T-helper 1 cell treated with Interleukin-12 subunit alpha and Interleukin-12 subunit beta and Interleukin-4 antibody, amounts not matched to agents 30 ng/mL and 1 ng/mL, for 36 hours (primary cell): ENCODE results near the gene PLVAP. TPM values are rescaled to one million over a fixed set of nuclear protein-coding genes. Genes with fewer than 3 reads are reported as not detected.

Experiments used
- intact Hi-C: fragments of 100-400 bp; cut with micrococcal nuclease; formaldehyde crosslinking; loops from one replicate; pipeline ENCODE4 v1.15.1; 2024
- total RNA-seq: library from RNA; stranded (reverse); gene quantifications from 2 replicates; pipeline ENCODE4 v1.2.3, GENCODE V29; 2022

The PLVAP gene
- total RNA-seq, 1 donor from 2014 or later = 0.12 TPM

GRCh38 chr19:17336872-17337674 is 40.1 kb downstream of the PLVAP start, which contains the start of gene GTPBP3:
Gene GTPBP3 (plus strand): TSS chr19:17337553. CDS start chr19:17337612, 59 bp downstream.
- intact Hi-C loops = loop anchor here (1.0 to 10.0 kb wide), 16 partner anchors 9 to 678 kb away; partner anchors contain the start of genes BABAM1, DDA1, HAUS8 and MYO9B

DNA sequence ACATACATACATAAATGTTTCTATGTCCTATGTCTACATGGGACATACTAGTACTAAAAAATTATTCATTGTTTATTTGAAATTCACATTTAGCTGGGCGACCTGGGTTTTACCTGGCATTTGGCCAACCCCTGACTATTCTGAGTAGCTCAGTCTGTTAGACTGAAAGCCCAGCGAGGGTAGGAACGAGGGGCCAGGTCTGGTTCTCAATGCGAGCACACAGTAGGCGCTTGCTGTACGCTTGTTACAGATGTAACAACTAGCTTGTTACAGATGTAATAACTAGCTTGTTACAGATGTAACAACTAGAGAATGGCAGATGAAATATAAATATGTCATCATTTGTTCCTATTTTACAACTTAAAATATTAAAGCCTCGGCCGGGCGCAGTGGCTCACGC is 41.6 kb downstream of the PLVAP start:
- intact Hi-C loops = loop anchor here (10.0 kb wide), 1 partner anchor 519 kb away; the partner anchor contains the start of gene RPL18A

DNA sequence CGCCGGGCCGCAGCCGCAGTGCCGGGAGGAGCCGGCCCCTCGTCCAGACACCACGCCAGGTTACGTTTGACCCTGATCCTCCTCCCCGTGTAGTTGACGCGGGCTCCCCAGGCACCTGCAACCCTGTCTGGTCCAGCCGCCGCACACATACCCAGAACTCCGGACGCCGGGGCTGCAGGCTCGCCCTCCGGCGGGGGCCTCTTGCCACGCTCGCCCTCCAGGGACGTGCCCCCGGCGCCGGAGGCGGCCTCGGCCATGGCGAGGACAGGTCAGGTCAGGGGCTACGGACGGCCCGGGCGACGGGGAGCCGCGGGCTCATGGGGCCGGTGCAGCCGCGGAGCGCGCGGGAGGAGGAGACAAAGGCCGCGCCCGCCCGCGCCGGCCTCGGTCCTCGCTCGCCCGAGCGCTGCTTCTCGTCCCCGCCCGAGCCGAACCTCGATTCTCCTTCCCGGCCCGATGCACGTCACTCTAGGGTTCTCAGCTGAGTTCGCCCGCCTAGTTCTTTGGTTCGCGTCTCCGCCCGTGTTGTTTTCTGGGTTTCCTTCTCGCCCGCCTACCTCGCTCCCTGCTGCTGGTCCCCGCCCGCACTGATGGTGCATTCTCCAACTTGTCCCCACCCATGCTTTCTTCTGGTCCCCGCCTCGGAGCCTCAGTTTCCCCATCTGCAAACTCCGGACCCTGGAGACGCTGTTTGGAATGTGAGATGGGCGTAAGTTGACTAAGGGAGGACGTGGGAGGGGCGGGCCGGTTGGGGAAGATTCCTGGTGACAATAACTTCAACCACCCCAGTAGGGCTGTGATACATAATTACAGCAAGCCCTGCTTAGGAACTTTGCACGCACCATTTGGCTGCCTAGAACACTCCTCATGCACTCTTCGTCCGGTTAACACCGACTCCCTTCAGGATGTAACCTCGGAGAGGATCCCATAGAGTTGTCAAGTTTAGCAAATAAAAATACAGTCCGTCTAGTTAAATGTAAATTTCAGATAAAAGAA is 42.4 kb downstream of the PLVAP start, which contains the start of gene ANO8:
ANO8 (minus strand) TSS at position 442 of the 996 bp plus-strand sequence; CDS start at position 257, 185 bp downstream.
- intact Hi-C loops = loop anchor here (10.0 kb wide), 1 partner anchor 520 kb away; the partner anchor contains the start of gene RPL18A

- intact Hi-C loops = loop anchor here (10.0 kb wide), 1 partner anchor 521 kb away; the partner anchor contains the start of gene RPL18A
These were observed 43.3 kb downstream of the PLVAP start for GRCh38 chr19:17333611-17334413.

- intact Hi-C loops = loop anchor here (10.0 kb wide), 1 partner anchor 522 kb away; the partner anchor contains the start of gene RPL18A
These were observed 44.2 kb downstream of the PLVAP start for GRCh38 chr19:17332677-17333581.

GRCh38 chr19:17332360-17332676 is 44.8 kb downstream of the PLVAP start:
- intact Hi-C loops = loop anchor here (10.0 kb wide), 1 partner anchor 522 kb away; the partner anchor contains the start of gene RPL18A

DNA sequence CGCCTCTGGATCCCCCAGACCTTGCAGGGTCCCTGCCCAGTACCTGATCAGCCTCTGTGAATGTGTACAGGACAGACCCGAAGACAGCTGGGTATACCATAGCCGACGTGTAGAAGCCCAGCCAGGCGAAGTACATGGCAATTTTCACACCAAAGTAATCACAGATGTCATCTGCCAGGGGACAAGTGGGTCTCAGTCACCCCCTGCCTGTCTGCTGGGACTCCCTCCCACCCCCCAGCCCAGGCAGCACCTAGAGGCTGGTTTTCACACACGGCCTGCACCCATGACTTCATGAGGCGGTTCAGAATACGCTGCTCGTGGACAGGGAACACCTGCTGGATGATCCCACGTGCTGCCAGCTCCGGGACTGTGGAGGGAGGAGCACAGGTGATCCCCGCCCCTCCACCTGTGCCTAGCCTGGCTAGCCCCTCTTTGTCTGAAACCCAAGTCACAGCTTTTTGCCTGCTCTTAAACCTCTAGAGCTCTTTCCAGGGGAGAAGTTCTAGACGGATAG is 46.0 kb downstream of the PLVAP start:
- intact Hi-C loops = loop anchor here (10.0 kb wide), 1 partner anchor 524 kb away; the partner anchor contains the start of gene RPL18A

- intact Hi-C loops = loop anchor here (10.0 kb wide), 1 partner anchor 524 kb away; the partner anchor contains the start of gene RPL18A
These were observed 46.7 kb downstream of the PLVAP start for GRCh38 chr19:17330262-17331044.

DNA sequence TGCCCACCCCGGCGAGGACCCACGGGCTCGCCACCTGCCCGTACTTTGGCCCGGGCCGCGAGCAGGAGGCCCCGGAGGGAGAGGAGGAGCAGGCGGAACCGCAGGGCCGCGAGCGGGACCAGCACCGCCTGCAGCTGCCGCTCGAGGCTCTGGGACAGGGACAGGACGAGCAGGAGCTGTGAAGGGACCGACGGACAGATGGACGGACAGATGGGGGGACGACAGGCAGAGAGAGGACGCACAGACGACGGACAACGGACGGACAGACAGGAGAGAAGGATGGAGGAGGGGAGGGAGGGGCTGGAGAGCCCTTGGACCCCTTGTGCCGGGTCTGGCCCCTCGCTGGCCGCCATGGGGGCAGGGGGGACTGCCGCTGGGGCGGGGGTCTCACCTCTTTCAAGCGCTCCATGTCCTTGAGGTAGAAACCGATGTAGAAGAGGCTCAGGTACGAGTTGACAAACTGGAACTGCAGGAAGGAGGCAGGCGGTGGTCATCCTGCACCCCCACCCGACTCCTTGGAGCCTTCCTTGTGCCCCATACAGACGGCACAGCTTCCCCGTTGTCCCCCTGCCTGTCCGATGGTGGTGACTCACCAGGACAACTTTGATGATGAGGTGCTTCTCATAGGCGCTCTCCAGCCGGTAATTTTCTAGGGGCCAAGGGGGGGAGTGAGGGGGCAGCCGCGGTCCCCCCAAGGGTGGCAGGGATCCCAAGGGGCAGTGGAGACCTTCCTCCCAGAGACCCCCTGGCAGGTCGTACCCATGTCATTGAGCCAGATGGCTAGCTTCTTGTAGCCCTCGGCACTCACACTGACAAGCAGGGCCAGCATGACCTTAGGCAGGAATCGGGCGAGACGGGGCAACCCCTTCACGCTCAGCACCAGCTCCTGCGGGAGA is 47.5 kb downstream of the PLVAP start:
- intact Hi-C loops = loop anchor here (10.0 kb wide), 1 partner anchor 525 kb away; the partner anchor contains the start of gene RPL18A

DNA sequence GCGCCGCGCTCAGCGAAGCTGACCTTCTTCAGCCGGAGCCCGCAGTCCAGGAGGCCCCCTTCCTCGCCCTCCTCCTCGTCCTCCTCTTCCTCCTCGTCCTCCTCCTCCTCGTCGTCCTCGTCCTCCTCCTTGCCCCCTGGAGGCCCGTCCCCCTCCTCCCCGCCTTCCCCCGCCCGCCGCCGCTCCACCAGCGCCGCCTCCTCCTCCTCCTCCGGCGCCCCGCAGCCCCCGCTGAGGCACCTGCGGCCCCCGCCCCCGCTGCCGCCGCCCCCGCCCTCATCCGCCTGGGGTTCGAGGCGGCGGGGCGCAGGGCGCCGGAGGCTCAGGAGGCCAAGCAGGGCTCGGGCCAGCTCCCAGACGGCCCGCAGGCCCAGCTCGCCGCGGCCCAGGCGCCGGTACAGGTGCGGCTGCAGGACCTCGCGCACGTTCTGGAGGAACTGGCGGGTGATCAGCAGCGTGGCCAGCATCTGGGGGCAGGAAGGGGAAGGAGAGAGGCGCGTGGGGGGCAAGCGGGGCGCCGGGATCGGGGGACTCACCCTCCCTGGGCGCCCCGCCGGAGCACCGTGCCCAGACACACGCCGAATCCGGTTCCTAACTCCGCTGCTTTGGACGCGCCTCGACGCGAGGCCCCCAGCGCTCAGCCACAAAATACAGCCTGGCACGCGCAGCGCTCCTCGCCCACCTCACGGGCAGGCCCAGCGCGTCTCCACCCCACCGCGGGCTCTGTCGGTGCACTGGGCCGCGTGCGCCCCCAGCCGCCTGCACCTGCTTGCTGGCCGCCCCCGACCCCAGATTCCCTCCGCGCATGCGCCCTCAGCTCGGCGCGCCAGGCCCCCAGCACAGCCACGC is 48.4 kb downstream of the PLVAP start:
- intact Hi-C loops = loop anchor here (1.0 kb wide), 2 partner anchors 9 to 19 kb away; partner anchors contain the start of genes DDA1 and GTPBP3

DNA sequence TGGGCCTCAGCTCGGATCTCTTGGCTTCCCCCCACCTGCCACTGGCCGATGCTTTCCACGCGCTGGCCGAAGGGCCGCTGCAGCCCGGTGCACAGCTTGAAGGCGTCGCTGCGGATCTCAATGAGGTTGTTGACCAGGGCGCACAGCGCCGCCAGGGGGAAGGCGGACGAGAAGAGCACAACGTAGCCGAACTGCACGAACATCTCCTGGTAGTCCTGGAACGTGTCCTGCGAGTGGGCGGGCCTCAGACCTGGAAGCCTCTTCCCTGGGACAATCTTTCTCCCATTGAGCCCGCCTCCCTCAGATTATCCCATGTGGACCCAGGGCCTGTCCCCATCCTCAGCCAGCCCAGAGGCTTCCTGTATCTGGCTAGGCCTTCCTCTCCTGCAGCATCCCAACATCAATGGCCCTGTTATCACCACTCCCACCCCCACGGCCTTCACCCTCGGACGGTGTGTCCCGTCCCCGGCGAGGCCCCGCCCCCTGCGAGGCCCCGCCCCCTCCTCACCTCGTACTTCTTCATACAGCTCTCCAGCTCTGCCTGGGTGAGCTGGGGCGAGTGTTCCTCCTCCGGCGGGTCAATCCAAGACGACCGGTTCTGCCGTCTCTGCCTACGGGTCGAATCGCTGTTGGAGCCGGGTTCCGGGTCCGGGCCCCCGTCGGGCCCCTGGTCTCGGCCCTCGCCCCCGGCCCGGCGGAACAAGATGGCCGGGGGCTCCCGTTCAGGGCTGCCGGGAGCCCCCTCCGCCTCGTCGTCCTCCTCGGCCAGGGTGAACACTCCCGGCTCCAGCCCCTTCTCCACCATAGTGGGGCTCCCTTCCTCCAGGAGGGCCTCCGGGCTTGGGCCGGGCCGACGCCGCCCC is 49.3 kb downstream of the PLVAP start:
- intact Hi-C loops = loop anchor here (1.0 kb wide), 2 partner anchors 9 to 19 kb away; partner anchors contain the start of genes DDA1 and GTPBP3

DNA sequence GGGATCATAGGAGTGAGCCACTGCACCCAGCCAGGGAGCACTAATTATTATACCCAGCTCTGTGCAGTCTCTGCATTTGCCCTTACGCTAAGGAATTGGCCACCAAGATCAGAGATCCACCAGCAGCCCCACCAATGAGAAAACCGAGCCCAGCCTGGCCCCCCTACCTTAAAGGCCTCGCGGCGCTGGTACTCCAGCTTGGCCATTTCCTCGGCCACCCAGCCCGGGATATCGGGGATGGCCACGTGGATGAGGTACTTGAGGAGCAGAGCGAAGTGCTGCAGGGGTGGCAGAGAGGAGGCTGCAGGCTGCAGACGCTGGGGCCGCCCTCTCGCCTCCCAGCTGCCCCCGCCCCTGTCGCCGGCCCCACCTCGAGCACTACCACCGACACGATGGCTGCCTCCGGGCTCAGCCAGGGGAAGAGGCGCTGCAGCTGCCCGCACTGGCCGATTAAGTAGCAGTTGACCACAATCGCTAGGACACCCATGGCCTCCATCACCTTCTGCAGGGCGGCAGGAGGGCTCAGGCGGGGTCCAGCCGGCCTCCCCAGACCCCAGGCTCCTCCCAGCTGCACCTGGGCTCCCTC is 50.0 kb downstream of the PLVAP start:
- intact Hi-C loops = no loop called here

- intact Hi-C loops = no loop called here
These were observed 50.6 kb downstream of the PLVAP start for GRCh38 chr19:17326595-17326966.

DNA sequence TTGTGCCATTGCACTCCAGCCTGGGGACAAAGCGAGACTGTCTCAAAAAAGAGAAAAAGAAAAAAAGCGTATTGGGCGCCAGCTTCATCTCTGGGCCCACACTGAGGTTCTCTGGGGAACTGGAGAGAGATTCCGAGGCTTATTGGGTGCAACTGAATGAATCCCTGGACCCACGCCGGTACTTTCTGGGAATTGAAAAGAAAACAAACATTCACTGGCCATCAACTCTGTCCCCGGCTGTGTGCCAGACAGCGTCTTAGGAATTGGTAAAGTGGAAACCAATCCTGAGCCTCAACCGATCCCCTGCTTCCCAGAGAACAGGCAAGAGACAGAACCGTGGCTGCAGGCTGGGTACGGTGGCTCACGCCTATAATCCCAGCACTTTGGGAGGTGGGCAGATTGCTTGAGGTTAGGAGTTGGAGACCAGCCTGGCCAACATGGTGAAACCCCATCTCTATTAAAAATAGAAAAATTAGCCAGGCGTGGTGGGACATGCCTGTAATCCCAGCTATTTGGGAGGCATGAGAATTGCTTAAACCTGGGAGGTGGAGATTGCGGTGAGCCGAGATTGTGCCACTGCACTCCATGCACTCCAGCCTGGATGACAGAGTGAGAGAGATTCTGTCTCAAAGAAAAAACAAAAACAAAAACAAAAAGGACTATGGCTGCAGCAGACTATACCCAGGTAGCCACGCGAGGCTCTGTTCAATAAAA is 51.1 kb downstream of the PLVAP start:
- intact Hi-C loops = no loop called here
